ENCODE measurements around the gene SCGB1C1.
"Not testable (repeated sequence)": the region's sequence is repeated elsewhere in the genome, so short reads cannot be mapped to it uniquely, and the experiment has no call there.

- TF ChIP-seq CTCF (IDR thresholded peaks at IDR 0.05; ENCODE audit: poor library complexity); EZH2 (IDR thresholded peaks at IDR 0.05; ENCODE audit: borderline replicate concordance): not testable (repeated sequence)
Observed at GRCh38 chr11:220641-221215, 27.9 kb downstream of the SCGB1C1 start.

Measured in hepatocyte (in vitro differentiated cells).